ENCODE measurements around the gene GPHN. TPM values are rescaled to one million over a fixed set of nuclear protein-coding genes. Genes with fewer than 3 reads are reported as not detected.

Gene GPHN
- total and polyA plus RNA-seq, 2 of the 8 experiments (the other 6 are each of a cell fraction or from before 2014, with no cell fraction given): 6.0 to 16.0 TPM

DNA sequence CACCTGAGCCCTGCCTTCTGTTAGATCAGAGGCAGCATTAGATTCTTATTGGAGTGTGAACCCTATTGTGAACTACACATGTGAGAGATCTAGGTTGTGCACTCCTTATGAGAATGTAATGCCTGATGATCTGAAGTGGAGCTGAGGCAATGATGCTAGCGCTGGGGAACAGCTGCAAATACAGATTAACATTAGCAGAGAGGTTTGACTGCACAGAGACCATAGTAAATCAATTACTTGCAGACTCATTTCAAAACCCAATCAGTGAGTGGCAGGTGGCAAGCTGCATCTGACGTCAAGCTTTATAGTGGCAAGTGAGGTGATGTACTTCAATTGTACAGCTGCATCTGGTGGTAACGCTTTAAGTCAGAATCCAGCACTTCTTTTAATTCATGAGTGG lies 141.6 kb downstream of the GPHN start:
- Histone ChIP-seq H2AK5ac (ENCODE audit: low read depth, low read length) (no peak overlapping the region), H3K79me2 (ENCODE audit: control insufficient read depth in 1 of 2, insufficient read depth in 2 of 2, low read length in 2 of 2) (peaks cover 0 to 2% of the 10 kb centered on the region in 2 experiments; a peak in 1 of 4 replicates), H3K9ac (replicated peaks in 1 of 4; ENCODE audit: extremely low read depth in 1 of 4, low read depth in 3 of 4, low read length in 3 of 4) (no peak overlapping the region), H3K23ac (ENCODE audit: insufficient read length) (no peak overlapping the region), H3K4me3 (ENCODE audit: extremely low read depth in 1 of 4, insufficient read depth in 2 of 4, low read depth in 3 of 4, low read length in 4 of 4) (no peak overlapping the region), H2BK120ac (replicated peaks; ENCODE audit: low read depth, low read length) (no peak overlapping the region), H4K91ac (replicated peaks; ENCODE audit: insufficient read length, low read length) (no peak overlapping the region), H3K14ac (ENCODE audit: insufficient read length) (no peak overlapping the region), H3K4ac (replicated peaks; ENCODE audit: insufficient read length, low read depth, low read length) (no peak overlapping the region), H4K5ac (ENCODE audit: insufficient read length, low read depth, low read length) (no peak overlapping the region), H4K20me1 (replicated peaks in 1 of 2; ENCODE audit: control insufficient read depth in 1 of 2, insufficient read depth in 2 of 2, low read length in 2 of 2) (no peaks in the 10 kb centered on the region), H3K36me3 (ENCODE audit: control insufficient read depth in 2 of 4, insufficient read depth in 4 of 4, low read length in 3 of 4) (no peaks in the 10 kb centered on the region), H3K56ac (replicated peaks; ENCODE audit: insufficient read length, low read depth, low read length) (no peak overlapping the region), H2BK15ac (ENCODE audit: low read length) (no peak overlapping the region), H3K4me2 (ENCODE audit: insufficient read depth in 1 of 2, low read depth in 2 of 2, low read length in 2 of 2) (no peak overlapping the region), H3K18ac (ENCODE audit: extremely low read depth, low read length) (no peak overlapping the region), H2BK20ac (ENCODE audit: low read length) (no peak overlapping the region), H3K4me1 (replicated peaks in 1 of 4; ENCODE audit: control insufficient read depth in 3 of 4, insufficient read depth in 4 of 4, low read length in 3 of 4) (peaks cover 0 to 8% (median 3%) of the 10 kb centered on the region in 4 experiments; a peak in 4 of 7 replicates), H2BK5ac (ENCODE audit: low read depth, low read length) (no peak overlapping the region), H3K9me3 (ENCODE audit: insufficient read depth in 2 of 2, low read depth in 1 of 2, low read length in 1 of 2) (no peaks in the 10 kb centered on the region), H3K27ac (ENCODE audit: low read depth, low read length) (no peak overlapping the region), H2BK12ac (ENCODE audit: low read depth, low read length) (no peak overlapping the region), H3K79me1 (ENCODE audit: low read depth, low read length) (no peaks in the 10 kb centered on the region), H3K27me3 (replicated peaks in 1 of 4; ENCODE audit: control insufficient read depth in 3 of 4, extremely low read depth in 1 of 4, insufficient read depth in 3 of 4, low read length in 3 of 4) (no peaks in the 10 kb centered on the region), H3K23me2 (ENCODE audit: low read depth, low read length) (no peaks in the 10 kb centered on the region), H4K8ac (ENCODE audit: extremely low read depth, insufficient read depth, low read length) (no peak overlapping the region), H2AFZ (ENCODE audit: low read length) (no peak overlapping the region)
- DNase-seq (ENCODE audit: low read depth in 1 of 2, low spot score in 2 of 2) (no peak), FAIRE-seq (no peak)
- 94% methylated on average over 3 of the region's 3 CpGs; no CpG with 5 or more reads in 1 of the 2 experiments for WGBS, 2 experiments (ENCODE audit: extremely low coverage in 1 of 2, insufficient coverage in 1 of 2, insufficient read length in 1 of 2, insufficient replicate concordance in 2 of 2, low coverage in 1 of 2, low lambda C conversion rate in 2 of 2, missing lambda C conversion rate in 1 of 2)
- ChIA-PET CTCF (ENCODE audit: partially characterized antibody) (interaction anchor here (1.3 to 3.0 kb wide), 3 partner anchors 13 to 290 kb away, joined by 3 to 13 read pairs (median 3); no protein-coding TSS in a partner anchor), POLR2A (ENCODE audit: partially characterized antibody) (no interaction called here)
- TF ChIP-seq POLR2A (IDR thresholded peaks at IDR 0.05; ENCODE audit: control extremely low read depth in 1 of 2, low read depth in 2 of 2, low read length in 2 of 2) (no peak), RBBP5 (IDR thresholded peaks at IDR 0.05; ENCODE audit: borderline replicate concordance, low read depth, low read length) (no peak), RNF2 (IDR thresholded peaks at IDR 0.05; ENCODE audit: borderline replicate concordance, low read depth, low read length, missing control alignments, poor library complexity, severe bottlenecking) (no peak), TAF1 (IDR thresholded peaks at IDR 0.05; ENCODE audit: low read depth, low read length) (no peak), RFX5 (IDR thresholded peaks at IDR 0.05; ENCODE audit: borderline replicate concordance, low read depth, low read length) (no peak)

Data from H1 (cell line).